HG03432 (cell line): ENCODE data around the gene THAP6.
A peak's percentile ranks its signal among the peaks of the same experiment; 100 is the strongest.
"Not testable (repeated sequence)": the region's sequence is repeated elsewhere in the genome, so short reads cannot be mapped to it uniquely, and the experiment has no call there.

Source experiments
- ATAC-seq: cut with Tn5 transposase; IDR thresholded peaks from one replicate; pipeline ENCODE4 v1.9.1; 2021; ENCODE audit warnings: mild to moderate bottlenecking, moderate library complexity; ENCODE audit not compliant: unreplicated experiment

The THAP6 gene, protein sequence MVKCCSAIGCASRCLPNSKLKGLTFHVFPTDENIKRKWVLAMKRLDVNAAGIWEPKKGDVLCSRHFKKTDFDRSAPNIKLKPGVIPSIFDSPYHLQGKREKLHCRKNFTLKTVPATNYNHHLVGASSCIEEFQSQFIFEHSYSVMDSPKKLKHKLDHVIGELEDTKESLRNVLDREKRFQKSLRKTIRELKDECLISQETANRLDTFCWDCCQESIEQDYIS

DNA sequence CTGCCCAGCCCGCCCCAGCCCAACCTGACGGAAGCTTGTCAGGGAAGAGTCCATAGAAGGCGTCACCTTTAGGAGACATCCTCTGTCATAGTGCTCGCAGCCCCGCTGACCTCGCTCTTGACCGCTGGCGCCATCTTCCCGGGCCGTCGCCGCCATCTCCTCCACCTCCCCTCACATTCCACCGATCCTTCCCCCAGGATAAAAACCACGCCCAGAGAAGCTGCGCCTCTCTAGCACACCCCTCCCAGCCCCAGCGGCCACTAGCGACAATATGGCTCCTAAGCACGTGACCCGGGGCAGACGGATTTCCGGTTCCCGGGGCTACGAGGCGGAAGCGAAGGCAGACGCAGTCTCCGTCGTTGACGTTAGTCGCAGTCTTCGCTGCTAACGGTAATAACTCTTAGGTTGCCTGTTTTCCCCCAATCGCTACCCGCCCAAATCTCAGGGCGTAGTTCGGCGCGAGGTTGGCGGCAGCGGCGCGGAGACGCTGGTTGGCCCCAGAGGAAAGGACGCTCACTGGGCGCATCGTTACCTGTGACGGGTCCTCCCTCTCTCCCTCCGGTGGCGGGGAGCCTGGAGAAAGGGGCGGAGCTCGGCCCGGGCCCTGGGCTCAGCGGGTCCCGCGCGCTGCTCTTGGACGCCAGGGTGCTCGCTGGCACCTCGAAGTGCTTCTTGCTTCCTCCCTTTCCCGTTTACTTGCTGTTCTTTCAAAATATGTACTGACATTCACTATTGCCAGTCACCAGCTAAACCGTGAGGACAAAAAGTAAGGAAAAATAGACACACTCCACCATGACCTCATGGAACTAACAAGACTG lies at the start of gene THAP6, which contains the start of gene RCHY1:
THAP6 (plus strand) TSS at position 343 of the 818 bp plus-strand sequence. CDS start 980 bp downstream, outside the sequence.
RCHY1 (minus strand) TSS at position 273 of the 818 bp plus-strand sequence; CDS start at position 156, 117 bp downstream.
- ATAC-seq = peak; percentile 96

DNA sequence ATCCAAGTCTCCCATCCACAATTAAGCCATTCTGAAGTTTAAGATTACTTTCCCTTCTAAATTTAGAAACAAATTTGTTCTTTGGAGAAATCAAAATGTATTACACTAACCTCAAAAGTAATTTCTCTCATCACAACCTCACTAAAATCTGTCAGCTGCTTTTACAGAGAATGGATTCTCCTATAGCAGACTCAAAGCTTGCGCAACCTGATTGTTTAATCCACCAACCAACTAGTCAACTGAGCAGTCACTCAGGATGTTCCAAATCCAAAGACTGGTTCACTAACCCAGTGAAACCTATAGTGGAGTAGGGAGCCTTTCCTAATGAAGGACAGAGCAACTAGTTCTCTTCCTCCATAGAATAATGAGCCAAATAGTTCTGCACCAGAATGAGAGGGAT lies 44.4 kb upstream of the THAP6 start:
- no peak for ATAC-seq

DNA sequence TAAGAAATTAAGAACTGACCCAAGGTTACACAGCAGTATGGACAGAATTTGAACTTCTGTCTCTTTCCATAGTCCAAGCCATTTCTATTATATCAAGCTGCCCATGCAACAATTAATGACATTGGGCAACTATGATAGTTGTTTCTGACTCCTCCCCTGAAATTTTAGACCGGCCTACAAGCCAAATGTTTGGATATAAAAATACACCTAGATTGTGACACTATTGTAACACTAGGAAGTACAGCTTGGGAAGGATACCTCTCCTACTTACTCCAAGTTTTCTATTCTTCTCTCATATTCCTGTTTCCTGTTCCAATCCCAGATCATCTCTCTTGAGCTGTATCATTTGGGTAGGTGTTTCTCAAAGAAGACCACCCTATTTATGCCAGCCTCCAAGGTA lies 43.5 kb upstream of the THAP6 start:
- ATAC-seq = no peak

DNA sequence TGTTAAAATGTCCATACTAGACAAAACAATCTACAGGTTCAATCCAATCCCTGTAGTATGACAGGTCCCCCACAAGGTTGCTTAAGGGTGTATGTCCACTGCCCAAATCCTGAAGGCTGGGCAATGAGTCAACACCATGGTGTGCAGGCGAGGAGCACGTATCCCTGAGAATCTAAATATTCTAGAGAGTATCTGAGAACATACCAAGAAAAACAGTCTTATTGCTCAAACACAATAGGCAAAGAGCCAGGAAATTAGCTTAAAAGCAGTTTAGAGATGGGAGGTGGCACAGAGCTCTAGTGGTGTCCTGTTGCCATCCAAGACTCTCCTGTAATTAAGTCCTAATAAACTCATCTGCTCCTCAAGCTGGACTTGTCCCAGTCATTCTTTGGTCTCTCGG lies 37.1 kb upstream of the THAP6 start:
- no peak for ATAC-seq

DNA sequence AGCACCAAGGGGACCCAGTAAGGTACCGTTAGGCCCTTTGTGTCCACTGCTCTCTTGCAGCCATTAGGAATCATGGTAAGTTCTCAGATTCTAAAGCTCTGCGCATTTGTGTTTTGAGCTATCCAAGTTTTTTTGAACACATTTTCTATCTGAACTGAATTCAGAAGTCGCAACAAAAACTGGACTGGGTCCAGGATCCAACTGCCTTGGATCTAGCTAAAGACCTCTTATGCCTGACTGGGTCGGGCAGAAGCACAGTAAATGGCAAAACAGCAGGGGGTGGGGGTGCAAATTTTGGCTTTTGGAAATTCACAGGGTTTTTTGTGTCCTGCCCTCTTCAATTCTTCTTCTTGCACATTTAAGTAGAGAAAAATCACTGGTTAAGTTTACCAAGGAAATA lies 30.1 kb upstream of the THAP6 start:
- no peak for ATAC-seq

DNA sequence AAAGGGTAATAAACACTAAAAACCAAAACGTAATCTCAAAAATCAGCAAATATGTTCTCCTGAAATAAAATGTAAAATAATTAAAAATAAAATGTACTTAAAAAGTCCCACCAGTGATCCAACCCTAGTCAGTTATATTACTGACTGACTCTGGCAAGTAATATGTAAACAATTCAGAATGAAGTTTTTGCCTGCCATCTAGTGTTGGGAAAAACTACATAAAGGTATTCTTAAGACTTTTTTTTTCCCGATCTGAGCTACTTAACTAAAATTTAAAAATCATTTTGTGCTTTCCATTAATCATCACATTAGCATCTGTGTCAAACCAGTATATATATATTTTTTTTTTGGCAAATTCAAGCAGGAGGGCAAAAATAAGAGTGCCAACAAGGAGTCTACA lies 24.1 kb upstream of the THAP6 start:
- ATAC-seq = no peak

DNA sequence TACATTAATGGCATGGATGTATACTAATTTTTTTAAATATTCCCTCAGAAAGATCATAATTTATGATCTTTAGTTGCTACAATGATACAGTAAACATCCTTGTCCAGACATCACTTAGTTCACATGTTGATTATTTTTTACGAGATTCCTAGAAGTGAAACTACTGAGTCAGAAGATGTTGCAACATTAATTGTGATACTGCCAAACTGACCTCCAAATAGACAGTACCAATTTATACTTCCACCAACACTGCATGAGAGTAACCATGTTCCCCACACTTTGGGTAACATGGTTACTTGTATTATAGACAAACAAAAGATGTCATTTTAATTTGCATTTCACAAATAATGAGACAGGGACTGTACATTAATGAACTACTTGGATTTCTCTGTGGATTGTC lies 19.7 kb upstream of the THAP6 start:
- no peak for ATAC-seq

DNA sequence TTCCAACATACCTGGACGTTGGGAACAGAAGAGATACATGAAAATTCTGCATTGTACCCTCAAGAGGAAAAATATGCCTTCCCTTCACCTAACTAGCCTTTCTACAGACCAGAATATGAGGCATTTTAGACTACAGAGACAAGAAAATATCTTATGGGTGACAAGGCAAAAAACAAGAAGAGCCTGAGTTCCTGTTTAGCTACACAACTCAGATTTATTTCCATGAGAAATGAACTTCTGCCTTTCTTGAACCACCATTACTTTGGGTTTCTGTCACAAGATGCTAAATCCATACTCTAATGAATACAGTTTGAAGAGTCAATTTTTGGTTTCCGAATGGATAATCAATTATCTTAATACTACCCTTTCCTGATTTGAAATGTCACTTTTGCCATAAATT lies 18.8 kb upstream of the THAP6 start:
- no peak for ATAC-seq

DNA sequence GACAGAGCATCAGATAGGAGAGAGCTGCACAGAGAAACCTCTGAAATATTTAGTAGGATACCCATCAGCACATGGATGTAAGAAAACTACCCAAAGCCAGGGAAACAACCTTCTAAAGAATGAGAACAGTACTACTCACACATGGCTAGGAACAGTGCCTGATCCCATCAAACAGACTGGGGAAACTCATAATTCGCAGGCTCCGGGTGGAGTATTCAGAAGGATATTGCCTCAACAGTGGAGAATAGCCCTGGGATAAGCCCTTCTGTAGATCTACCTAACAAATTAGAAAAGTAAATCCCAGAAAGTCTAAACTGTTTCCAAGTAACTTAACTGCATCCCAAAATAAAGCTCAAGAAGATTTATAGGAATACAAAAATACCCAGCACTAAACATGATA lies 17.9 kb upstream of the THAP6 start:
- ATAC-seq = no peak

DNA sequence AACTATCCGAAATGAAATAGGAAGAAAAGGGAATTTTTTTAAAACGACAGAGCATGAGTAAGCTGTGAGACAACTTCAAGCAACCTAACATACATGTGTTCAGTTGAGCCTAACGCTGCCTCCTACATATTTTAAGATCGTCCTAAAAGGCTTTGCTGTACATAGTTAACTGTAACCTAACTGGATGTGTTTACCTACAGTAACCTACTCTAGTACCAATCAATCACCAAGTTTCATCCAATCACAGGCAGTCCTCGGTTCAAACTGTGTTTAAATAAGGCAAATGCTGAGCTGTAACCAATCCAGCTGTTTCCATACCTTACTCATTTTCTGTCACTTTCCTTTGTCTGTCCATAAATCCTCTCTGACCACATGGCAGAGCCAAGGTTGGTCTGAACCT lies 17.1 kb upstream of the THAP6 start:
- ATAC-seq = no peak

DNA sequence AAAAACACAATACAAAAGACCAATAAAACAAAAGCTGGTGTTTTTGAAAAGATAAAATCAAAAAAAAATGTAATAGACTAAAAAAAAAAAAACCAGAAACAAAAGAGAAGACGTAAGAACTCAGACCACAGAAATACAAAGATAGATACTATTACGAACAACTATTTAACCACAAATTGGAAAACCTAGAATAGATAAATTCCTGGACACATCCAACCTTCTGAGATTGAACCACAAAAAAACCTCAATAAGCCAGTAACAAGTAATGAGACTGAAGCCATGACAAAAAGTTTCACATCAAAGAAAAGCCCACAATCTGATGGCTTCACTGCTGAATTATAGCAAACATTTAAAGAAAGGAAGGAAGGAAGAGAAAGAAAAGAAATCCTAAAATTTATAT lies 16.2 kb upstream of the THAP6 start:
- ATAC-seq = no peak

DNA sequence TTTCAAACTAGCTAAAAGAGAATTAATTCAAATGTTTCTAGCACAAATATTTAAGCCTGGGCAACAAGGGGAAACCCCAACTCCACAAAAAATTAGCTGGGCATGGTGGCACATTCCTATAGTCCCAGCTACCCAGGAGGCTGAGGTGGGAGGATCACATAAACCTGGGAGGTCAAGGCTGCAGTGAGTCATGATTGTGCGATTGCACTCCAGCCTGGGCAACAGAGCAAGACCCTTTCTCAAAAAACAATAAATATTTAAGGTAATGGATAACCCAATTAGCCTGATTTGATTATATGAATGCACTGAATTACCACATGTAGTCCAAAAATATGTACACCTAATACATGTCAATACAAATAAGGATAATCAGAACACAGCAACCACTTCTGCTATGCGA lies 14.4 kb upstream of the THAP6 start:
- ATAC-seq = no peak

DNA sequence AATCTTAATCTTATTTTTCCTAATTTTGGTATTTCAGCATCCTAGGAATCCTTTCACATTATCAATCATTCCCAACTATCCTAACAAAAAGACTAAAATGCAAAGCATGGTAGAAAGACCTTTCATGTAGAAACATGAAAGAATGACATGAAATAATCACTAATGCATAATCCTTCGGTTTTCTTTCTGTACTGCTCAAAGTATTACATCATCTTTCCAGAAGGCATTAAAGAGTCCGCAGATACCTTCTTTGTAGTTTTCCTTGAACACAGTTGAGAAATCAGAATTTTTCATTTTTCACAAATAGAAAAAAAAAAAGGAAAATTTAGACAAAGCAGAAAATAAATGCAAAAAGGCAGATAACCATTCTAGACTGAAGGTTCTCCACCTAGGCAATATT lies 11.6 kb upstream of the THAP6 start:
- ATAC-seq = no peak

DNA sequence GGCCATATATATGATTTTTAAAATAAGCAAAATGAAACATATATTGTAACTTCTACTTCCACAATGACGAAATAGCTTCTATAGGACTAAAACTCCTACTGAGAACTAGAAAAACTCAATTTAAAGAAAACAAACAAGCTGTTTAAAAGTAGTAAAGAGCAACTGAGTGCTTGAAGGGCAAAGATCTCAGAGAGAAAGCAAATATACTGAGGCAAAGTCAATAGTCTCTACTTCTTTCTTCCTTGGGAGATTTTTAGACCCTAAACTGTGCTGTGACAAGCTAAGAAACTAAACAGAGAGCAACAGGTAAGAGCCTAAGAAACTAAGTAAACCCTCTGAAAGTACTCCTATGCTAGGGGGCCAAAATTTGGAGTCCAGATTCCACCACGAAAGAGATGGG lies 8.6 kb upstream of the THAP6 start:
- no peak for ATAC-seq

DNA sequence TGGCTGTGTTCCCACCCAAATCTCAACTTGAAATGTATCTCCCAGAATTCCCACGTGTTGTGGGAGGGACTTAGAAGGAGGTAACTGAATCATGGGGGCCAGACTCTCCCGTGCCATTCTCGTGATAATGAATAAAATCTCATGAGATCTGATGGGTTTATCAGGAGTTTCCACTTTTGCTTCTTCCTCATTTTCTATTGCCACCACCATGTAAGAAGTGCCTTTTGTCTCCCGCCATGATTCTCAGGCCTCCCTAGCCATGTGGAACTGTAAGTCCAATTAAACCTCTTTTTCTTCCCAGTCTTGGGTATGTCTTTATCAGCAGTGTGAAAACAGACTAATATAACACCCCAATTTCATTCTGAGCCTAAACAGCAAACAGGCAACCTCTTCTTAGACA lies 4.7 kb upstream of the THAP6 start:
- not testable (repeated sequence) for ATAC-seq

DNA sequence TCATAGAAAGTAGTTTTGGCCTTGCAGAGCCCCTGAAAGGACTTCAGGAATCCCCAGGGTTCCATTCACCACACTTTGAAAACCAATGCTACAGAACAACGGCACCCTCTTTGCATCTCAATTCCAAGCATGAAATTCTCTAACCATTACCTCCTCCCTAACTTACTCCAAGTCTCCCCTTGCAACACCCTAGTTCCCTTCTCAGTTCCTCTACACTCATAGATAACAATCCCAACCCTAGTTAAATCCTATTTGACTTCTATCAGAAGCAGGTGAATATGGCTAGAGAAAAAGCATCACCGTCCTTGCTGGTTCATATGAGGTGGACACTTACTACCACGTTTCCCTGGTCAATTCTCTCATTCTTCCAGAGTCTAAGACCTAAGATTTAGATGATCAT lies 2.4 kb upstream of the THAP6 start:
- ATAC-seq = no peak

DNA sequence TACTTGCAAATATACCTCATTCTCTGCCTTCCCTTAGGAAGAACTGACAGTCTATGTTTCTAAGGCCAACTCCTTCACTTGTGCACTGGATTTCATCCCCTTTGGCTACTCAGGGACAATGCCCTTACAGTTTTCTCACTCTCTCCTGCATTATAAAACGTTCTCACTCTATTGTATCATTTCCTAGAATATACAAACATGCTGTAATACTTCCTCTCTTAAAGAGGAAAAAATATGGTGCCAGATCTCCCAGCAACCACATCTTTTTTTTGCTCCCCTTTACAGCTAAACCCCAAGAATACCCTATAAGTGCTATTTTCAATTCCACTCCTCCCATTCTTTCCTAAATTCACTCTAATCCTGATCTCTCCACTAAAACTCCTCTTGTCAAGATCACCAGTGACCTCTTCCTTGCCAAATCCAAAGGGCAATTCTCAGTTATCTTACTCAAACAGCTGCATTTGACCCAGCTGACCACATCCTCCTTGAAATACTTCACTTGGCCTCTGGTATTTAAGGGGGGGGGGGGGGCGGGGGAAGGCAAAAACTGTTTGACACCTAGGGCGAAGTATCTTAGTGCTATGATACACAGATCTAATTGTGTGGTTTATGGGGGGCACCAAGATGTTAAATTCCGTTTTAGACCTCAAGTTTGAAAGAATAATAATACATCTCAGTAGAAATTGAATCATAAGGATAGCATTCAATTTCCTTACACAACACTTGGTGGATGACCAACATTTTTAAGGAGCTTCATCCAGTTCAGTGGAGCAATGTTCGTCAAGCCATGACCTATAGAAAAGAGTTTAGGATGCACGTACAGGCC lies 1.7 kb upstream of the THAP6 start:
- no peak for ATAC-seq

DNA sequence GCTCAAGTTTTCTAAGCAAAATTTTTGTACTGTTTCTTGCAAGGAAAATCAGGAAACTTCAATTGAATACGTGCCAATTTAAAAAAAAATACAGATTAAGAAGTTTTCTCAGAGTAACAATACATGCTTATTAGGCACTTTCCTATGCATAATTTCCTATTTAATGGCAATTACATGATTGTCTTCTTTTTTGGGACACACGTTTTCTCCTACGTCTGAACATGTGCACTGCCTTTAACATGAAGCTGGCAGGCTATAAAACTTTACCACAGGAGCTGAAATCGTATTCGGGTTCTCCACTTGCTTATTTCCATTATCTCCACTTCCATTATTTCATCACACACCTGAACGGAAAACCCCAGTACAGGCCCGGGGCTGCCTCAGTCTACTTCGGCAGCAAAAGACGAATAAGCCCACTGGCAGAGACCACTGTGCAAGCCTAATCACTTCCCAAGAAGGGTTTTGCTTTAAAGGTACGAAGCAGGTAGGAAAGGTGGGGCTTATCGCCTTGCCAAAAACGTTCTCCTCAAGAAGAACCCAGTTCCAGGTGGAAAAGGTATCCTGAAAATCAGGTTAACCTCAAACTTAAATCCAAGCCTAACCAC lies 645 bp upstream of the THAP6 start:
- no peak for ATAC-seq

DNA sequence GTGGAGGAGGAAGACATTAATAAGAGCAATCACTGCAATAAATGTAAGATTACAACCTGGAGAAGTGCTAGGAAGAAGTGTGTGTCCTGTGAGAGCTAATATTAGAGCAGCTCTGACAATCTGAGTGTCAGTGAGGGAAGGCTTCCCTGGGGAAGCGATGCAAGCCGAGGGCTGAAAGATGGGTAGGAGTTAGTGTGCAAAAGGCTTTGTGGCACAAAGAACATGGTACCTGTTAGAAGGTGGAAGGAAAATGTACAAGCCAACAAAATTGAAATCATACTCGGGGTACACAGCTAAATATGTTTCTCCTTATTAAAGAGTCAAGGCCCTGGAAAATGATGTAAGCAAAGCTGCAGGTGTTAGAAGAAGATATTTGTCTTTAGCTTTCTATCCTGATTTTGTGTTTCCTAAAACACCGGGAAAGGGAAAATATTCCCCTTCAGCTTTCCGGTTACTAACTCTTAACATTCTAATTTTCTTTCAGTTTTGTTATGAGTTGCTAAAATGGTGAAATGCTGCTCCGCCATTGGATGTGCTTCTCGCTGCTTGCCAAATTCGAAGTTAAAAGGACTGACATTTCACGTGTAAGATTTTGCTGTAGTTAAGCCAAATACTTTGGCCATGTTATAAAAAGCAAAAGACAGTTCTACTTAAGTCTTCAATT lies 808 bp downstream of the THAP6 start:
- peak; percentile 4 for ATAC-seq

DNA sequence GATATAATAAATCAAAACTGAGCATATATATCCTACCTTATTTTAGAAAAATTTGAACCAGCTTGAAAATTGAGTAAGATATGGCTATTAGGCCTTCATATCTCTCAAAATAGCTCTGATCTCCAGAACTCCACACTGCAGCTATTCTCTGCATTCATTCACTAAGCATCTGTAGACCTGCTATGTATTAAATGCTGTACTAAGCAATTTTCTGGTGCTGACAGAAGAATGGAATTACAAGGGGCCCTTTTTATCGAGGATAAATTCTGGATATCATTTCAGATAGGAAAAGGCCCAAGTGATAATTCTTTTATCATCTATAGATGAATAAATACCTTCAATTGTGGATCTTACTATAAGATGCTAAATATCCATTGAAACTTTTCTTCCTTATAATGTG lies 1.9 kb downstream of the THAP6 start:
- no peak for ATAC-seq

DNA sequence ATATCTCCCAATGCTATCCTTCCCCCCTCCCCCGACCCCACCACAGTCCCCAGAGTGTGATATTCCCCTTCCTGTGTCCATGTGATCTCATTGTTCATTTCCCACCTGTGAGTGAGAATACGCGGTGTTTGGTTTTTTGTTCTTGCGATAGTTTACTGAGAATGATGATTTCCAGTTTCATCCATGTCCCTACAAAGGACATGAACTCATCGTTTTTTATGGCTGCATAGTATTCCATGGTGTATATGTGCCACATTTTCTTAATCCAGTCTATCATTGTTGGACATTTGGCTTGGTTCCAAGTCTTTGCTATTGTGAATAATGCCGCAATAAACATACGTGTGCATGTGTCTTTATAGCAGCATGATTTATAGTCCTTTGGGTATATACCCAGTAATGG lies 5.2 kb downstream of the THAP6 start:
- not testable (repeated sequence) for ATAC-seq
